ENCODE results near the gene NEK8.
"Not testable (repeated sequence)": the region's sequence is repeated elsewhere in the genome, so short reads cannot be mapped to it uniquely, and the experiment has no call there.

Gene NEK8

DNA sequence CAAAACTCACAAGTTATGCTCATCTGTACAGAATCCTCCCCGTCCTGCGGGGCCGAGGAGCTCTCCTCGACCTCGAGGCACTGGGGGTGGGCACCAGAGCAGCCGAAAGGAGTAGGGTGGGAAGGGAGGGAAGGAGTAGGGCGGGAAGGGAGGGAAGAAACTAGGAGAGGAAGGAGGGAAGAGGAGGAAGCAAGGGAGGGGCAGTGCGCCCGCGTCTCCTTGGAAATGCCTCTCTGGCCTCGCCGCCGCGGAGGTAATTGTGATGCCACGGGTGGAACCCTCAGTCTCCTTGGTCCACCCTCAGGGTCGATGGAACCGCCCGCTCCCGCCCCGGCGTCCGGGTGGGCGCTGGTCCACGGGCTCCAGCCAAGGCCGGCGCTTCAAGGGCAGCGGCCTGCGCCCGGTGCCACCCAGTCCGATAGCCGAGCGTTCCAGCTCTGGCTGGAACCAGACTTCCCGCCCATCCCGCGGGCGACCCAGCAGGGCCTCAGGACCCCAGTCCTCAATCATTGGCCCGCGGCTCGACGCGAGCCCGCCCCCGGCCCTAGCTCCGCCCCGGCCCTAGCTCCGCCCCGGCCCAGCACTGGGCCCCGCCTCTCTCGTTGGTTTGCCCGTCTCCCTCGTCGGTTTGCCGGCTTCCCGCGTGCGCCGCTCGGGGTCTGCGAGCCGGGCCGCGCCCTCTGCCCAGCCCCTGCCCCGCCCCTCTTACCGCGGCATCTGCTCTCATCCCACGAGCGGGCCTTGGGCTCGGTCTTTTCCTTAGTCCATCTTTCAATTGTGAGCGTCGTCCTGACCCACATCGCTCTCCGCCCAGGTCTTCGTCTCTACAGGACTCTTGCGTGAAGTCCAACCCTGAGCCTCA, 17.5 kb upstream of the NEK8 start:
- peak; percentile 97 for DNase-seq (ENCODE audit: low spot score)

DNA sequence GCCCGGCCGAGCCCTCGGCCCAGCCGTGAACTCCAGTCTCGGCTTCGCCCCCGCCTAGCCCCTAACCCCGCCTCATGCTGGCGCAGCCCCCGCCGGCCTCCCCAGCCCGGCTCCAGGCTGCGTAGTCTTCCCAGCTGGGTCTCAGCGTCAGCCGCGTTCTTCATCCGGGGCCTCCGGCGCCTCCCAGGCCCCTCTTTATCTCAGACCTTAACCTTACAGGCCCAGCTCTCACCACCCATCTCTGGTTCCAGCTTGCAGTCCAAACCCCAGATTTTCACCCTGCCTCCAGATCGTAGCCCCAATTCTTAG, 16.9 kb upstream of the NEK8 start, which contains the start of gene PROCA1:
Gene PROCA1 (minus strand): TSS at position 166 of the 309 bp plus-strand sequence. CDS start 228 bp downstream, outside the sequence.
- DNase-seq (ENCODE audit: low spot score): no peak

DNA sequence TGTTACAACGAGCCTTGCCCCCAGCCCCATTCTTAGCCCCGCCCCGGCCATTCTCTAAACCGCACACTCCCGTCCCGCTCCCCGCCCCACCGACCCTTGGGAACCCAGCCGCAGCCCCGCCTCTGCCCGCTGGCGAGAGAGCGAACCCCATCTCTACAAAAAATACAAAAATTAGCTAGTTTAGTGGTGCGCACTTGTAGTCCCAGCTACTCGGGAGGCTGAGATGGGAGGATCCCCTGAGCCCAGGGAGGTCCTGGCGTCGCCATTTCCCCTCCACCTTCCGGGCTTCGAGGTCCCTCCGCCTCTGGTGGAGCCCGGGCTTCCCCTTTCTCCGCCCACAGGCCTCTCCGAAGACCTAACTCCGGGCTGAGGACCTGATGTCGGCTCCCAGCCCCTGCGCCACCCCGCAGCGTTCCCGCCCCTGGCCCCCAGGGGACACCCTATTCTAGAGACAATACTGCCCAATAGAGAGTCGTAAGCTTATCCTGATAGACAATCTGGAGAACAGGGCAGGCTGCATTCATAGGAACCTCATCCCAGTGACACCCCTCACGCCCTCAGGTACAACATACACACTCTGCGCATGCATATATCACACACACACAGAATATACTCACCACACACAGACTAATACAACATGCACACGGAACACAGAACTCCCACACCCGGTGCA, 16.4 kb upstream of the NEK8 start:
- no peak for DNase-seq (ENCODE audit: low spot score)

DNA sequence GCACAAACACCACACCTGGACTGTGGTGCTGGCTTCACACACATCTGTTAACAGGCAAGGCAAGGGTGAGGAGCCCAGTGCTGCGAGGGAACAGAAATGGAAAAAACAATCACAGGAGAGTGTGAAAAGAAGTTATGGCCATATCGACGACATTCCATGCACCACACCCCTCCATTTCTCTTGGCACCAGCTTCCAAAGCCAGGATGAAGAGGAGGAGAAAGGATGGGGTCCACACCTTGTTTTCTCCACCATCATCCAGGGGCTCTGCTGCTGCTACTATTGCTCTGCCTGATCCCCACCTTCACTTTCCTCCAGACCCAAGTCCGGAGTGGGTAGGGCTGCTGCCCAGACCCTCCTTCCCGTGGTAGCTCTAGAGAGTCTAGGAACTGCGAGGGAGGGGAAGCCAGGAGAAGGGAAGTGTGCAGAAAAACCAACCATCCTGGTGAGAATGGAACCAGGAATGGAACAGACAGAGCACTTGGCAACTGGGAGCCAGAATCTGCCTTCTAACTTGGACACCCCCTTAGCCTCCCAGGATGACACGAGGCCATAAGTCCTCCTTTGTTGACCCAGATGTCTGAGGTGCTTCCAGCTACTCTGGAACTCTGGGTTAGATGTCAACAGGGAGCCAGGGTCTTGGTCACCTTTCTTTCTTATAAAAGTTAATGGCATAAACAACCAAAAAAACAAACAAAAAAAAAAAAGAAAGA, 15.7 kb upstream of the NEK8 start:
- no peak for DNase-seq (ENCODE audit: low spot score)

DNA sequence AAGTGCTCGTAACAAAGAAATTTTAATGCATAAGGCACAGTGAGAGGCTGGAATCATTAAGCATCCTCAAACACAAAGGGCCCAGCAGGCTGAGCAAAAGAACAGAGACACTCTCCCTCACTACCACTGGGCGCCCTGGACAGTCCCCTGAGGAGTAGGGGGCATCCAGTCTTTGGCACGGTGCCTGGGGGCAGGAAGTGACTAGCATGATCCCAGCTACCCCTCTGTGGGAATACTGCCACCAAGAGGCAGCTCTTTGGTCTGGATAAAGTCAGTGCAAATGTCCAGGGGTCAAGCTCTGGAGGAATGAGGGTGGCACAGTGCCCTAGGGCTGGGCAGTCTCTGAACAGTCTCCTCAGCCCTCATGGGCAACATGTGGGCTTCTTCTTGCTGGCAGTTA, 14.3 kb upstream of the NEK8 start:
- DNase-seq (ENCODE audit: low spot score): no peak

DNA sequence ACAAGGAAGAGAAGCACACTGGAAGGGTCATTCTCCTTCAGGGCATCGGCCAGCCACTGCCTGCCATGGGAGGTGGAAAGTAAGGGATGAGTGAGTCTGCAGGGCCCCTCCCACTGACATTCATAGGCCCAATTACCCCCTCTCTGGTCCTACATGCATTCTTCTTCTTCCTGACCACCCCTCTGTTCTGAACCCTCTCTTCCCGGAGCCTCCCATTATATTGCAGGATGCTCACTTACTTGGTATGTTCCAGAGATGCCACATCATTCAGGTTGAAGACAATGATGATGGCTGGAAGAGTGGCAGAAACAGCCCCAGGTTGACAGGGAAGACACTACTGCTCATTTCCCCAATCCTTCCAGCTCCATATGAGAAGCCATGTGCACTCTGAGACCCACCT, 13.4 kb upstream of the NEK8 start:
- DNase-seq (ENCODE audit: low spot score): no peak

DNA sequence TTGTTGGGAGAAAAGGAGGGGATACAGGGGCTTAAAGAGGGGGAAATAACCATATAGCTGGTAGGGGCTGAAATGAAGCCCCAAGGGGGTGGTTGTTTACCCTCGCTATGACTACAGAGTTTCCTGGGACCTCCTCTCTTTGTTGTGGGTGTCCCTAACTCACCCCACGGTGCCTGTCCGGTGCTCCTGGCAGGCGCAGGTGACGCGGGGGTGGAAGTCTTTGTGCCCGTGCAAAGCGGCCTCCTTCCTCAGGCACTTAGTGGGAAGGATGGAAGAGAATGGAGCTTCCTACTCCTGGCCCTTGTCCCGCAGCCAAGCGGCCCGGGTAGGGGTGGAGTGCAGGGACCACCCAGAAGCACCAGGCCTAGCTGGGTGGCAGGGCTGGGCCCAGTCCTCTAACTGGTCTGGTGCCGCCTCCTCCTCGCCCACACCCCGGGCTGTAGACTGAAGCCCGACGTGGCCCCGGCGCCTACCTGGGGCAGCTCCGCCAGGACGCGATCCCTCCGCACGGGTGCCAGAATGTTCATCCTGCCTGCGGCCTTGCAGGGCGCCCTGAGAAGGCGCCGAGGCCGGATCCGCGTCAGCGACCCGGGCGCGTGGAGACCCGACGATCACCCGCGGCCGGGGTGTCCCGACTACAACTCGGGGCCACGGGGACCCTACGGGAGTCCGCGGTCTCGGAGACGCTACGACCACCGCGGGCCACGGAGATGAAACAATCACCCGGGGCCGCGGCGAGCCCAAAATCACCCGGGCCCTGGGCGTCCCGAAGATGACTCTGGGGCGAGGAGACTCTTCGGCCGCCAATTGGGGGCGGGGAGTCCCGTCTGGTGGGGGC, 11.6 kb upstream of the NEK8 start:
- DNase-seq (ENCODE audit: low spot score): no peak

DNA sequence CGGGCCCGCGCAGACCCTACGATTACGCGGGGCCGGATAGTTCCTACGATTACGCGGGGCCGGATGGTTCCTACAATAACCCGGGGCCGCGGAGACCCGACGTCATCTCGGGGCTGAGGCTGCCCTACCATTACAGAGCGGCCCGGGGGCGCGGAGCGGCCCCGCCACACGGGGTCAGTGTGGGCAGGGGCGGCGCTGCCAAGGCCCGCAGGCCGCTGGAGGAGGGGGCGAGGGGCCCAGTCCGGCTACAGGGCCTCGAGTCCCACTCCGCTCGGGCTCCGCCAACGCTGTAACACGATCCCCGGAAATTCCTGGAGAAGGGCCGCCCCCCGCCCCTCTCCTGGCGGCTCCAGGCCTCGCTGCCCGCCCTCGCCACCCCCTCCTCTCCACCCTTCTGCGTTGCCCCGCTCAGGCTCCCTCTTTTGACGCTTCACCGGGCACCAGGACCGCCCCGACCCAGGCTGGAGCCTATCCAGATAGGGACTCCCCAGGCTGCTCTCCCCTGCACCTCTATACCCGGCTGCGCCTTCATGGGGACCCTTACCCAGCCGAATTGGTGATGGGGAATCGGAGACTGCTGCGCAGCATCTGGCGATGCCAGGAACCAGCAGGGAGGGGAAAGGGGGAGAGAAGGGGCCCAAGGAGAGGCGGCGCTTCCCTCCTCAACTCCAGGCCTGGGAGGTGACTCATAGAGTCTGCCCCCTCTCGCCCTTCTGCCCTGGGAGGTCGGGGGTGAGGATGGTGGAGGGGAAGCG, 10.8 kb upstream of the NEK8 start, which contains the start of gene RAB34:
Gene RAB34 (minus strand): TSS at position 291 of the 755 bp plus-strand sequence. CDS start 602 bp downstream, outside the sequence.
- DNase-seq (ENCODE audit: low spot score): peak; percentile 82

DNA sequence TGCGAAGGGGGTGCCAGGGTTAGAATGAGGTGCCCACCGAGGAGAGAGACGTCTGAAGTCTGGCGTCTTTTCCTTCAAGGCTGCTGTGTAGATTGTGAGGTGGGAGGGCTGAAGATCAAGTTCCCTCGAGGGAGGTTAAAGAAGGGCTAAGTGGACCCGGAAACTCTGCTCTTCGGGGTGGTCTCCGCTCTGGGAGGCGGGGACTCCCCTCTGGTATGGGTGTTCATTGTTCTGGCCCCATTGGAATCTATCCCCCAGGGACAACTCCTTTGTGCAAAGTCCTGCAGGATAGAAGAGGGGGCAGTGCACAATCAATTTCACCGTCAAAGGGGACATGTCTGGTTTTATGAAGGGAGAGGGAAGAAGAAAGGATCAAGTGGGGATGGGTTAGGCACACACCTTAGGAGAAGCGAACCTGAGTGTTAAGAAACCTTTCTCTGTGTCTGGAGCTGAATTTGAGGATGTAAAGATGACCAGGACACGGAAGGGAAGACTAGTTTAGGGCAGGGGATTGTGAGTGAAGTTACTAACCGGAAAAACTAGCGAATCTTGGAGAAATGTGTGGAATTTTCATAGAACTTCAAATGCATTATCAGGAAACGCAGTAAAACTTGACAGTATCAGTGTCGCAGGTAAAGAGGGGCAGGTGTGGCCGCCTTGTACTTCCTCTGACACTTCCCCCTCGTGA, 10.1 kb upstream of the NEK8 start:
- peak; percentile 47 for DNase-seq (ENCODE audit: low spot score)

DNA sequence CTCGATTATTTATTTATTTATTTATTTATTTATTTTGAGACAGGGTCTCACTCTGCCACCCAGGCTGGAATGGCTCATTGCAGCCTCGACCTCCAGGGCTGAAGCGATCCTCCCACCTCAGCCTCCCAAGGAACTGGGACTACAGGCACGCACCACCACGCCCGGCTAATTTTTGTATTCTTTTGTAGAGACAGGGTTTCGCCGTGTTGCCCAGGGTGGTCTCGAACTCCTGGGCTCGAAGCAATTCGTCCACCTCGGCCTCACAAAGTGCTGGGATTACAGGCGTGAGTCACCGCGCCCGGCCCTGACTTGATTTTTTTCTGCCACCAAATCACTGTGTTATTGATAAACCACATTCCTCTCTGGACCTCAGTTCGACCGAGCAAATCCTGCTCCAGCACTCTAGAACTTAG, 9.6 kb upstream of the NEK8 start:
- no peak for DNase-seq (ENCODE audit: low spot score)

DNA sequence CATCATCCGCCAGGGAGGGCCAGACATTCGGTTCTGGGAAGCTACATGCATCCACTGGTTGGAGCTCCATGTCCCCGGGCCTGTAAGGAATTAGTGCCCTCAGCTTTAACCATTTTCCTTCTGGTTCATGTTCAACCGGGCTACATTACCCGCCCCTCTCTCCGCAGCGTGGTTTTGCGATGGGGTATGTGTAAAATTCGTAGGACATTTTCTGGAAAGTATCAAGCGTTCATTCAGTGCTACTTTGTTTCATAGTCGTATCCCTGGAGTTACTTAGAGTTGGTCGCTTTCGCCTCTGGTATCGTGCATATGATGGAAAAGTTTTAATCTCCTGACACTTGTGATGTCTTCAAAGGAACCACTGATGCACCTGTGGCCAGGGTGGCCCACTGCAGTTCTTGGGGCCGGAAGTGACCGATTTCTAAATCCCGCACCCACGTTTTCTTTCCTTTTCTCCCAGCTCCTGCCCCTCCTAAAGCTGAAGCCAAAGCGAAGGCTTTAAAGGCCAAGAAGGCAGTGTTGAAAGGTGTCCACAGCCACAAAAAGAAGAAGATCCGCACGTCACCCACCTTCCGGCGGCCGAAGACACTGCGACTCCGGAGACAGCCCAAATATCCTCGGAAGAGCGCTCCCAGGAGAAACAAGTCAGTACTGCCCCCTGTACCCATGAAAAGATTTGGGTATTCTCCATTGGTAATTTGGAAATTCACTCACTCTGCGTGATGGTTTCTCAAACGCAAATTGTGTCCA, 8.2 kb upstream of the NEK8 start:
- DNase-seq (ENCODE audit: low spot score): no peak

DNA sequence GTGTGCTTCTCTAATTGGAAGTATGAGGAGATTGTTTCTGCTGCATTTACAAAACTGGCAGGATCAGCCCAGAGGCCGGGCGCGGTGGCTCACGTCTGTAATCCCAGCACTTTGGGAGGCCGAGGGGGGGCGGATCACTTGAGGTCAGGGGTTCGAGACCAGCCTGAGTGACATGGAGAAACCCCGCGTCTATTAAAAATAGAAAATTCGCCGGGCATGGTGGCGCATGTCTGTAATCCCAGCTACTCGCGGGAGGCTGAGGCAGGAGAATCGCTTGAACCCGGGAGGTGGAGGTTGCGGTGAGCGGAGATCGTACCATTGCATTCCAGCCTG, 7.6 kb upstream of the NEK8 start:
- DNase-seq (ENCODE audit: low spot score): not testable (repeated sequence)

DNA sequence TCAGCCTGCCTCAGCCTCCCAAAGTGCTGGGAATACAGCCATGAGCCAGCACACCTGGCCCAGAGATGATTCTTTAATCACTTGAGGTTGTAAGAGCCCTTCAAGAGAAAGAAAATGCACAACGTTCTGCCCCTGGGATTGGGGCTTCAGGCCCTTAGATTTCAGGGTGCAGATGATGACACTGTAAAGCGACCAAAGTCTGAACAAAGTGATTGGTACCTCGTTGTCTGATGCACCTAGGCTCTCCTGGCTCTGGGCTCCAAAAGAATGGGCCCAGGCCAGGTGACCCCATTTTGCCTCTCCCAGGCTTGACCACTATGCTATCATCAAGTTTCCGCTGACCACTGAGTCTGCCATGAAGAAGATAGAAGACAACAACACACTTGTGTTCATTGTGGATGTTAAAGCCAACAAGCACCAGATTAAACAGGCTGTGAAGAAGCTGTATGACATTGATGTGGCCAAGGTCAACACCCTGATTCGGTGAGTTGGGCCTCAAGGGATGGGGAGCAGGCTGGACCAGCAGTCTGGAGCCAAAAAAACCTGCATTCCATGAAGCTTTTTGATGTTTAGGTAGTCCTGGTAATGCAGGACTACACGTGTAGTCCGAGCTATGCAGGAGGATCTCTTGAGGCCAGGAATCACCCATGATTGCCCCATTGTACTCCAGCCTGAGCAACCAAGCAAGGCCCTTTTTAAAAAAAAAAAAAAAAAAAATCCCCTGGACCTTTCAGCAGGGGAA, 6.0 kb upstream of the NEK8 start:
- no peak for DNase-seq (ENCODE audit: low spot score)

DNA sequence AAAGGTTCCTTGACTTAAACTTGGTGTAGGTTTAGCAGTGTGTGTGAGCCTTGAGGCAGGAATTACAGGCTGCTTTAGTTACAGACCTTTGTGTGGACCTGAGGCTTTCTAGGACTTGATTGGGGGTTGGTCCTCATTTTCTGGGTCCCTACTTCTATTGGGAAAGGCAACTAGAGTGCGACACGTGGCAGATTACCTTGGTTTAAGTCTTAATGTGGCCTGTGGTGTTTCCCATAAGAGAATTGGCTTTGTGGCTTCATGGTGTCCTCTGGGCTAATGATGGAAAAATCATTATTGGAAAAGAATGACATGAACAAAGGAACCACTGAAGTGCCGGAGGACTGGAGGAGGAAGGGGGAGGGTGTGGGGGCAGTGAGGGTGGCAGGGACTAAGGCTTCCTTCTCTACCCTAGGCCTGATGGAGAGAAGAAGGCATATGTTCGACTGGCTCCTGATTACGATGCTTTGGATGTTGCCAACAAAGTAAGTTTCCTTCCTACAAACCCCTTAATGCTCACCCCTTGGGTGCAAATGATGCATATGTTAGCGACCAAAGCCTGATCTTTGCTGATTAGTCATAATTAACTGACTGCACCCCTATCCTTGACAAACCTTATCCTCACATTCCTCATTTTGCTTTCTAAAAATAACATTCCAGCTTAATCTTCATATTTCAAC, 5.3 kb upstream of the NEK8 start:
- no peak for DNase-seq (ENCODE audit: low spot score)

DNA sequence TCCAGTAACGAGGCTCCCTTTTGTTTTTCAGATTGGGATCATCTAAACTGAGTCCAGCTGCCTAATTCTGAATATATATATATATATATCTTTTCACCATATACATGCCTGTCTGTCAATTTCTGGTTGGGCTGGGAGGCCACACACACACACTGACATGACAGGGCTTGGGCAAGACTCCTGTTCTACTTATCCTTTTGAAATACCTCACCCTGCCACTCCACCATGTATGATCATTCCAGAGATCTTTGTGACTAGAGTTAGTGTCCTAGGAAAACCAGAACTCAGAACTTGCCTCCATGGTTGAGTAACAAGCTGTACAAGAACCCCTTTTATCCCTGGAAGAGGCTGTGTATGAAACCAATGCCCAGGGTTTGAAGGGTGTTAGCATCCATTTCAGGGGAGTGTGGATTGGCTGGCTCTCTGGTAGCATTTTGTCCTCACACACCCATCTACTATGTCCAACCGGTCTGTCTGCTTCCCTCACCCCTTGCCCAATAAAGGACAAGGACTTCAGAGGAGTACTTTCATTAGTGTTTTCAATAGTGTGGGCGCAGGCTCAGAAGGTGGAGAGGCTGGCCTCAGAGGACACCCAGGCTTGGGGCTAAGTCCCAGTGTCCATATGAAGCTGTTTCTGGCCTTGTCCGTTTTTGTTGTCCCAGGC, 4.6 kb upstream of the NEK8 start:
- DNase-seq (ENCODE audit: low spot score): not testable (repeated sequence)

DNA sequence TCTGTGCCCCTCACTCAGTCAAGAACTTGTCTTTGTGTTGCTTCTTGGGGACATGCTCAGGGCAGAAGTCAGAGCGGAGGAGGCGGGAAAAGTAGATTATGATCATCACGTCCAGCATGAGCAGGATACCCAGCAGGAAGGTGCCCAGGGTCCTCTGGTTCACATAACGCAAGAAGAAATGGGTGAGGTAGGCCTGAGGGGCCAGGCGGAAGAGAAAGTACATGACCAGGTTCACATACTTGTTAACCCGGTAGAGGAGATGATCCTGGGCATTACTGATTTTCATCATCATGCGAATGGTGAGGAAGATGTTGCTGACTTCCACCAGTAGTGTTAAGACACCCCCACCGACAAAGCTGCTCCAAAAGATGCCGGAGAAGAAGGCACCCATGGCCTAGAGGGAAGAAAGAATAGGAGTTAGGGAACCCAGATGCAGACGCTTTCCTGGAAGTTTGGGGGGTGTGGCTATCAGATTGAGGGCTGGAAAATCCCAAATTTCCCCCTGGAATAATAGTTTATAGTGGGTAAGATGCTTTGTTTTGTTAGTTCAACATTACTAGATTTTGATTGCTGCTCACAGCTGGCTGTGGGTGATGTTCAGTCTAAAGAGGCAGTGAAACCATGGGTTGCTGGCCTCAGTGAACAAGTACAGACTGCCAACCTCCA, 4.0 kb upstream of the NEK8 start:
- peak; percentile 60 for DNase-seq (ENCODE audit: low spot score)

DNA sequence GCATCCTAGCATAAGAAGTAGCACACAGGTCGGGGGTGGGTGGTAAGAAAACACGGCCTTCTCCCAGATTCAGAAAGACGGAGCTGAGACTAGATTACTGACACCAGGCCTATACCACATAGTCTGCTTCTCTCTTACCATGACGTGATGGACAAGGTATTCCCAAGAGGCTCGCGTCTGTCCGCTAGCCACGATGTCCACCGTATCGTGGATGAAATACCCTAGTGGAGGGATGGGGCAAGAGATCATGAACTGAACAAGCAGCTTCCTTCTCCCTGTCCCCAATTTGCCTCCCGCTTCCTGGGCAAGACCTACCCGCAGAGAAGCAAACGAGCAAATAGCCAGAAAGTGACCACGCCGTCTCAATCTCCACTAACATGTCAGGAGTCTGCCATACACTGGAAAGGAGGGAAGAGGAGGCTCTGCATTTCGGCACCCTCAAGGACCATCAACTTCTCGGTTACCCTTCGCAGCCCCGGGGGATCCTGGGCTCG, 3.4 kb upstream of the NEK8 start:
- peak; percentile 84 for DNase-seq (ENCODE audit: low spot score)

All from SK-N-DZ (cell line).